NCI-H510A treated with DMSO at 0.1 percent for 48 hours (cell line): ENCODE data around the gene IFNL2.
"Not testable (repeated sequence)": the region's sequence is repeated elsewhere in the genome, so short reads cannot be mapped to it uniquely, and the experiment has no call there.

Experiments
- DNase-seq: peaks from one replicate; lab custom pipeline; 2025; lab: John Stamatoyannopoulos, UW

IFNL2 gene

GRCh38 chr19:39297931-39298634 lies 29.9 kb downstream of the IFNL2 start:
- no peak for DNase-seq

- no peak for DNase-seq
Observed at GRCh38 chr19:39299404-39299803, 31.2 kb downstream of the IFNL2 start.

GRCh38 chr19:39299832-39300231 lies 31.6 kb downstream of the IFNL2 start:
- DNase-seq, result no peak

- no peak for DNase-seq
Observed at GRCh38 chr19:39301021-39301420, 32.8 kb downstream of the IFNL2 start.

GRCh38 chr19:39301562-39301961 lies 33.4 kb downstream of the IFNL2 start:
- DNase-seq, result no peak

- no peak for DNase-seq
Observed at GRCh38 chr19:39303373-39304184, 35.4 kb downstream of the IFNL2 start.

GRCh38 chr19:39304185-39304513 lies 36.0 kb downstream of the IFNL2 start:
- no peak for DNase-seq

GRCh38 chr19:39304701-39305571 lies 36.7 kb downstream of the IFNL2 start:
- DNase-seq, result no peak

GRCh38 chr19:39306075-39306474 lies 37.9 kb downstream of the IFNL2 start:
- DNase-seq, result no peak

GRCh38 chr19:39307046-39307821 lies 39.0 kb downstream of the IFNL2 start:
- DNase-seq, result peak; percentile 36

GRCh38 chr19:39307822-39308530 lies 39.8 kb downstream of the IFNL2 start:
- no peak for DNase-seq

- DNase-seq, result no peak
Observed at GRCh38 chr19:39308531-39309304, 40.5 kb downstream of the IFNL2 start.

- not testable (repeated sequence) for DNase-seq
Observed at GRCh38 chr19:39309305-39309670, 41.1 kb downstream of the IFNL2 start.

GRCh38 chr19:39310558-39311311 lies 42.5 kb downstream of the IFNL2 start:
- DNase-seq, result no peak

GRCh38 chr19:39314016-39314728 lies 46.0 kb downstream of the IFNL2 start:
- no peak for DNase-seq

- DNase-seq, result no peak
Observed at GRCh38 chr19:39315933-39316332, 47.7 kb downstream of the IFNL2 start.

GRCh38 chr19:39316627-39317321 lies 48.6 kb downstream of the IFNL2 start:
- DNase-seq, result no peak

GRCh38 chr19:39317476-39317875 lies 49.3 kb downstream of the IFNL2 start:
- no peak for DNase-seq
